GM18951 (cell line): ENCODE results near the gene LRP2.

Experiments
- POLR2A ChIP-seq: IDR thresholded peaks from 4 replicates; pipeline ENCODE4 v1.6.1; 2011; ENCODE audit warnings: mild to moderate bottlenecking; ENCODE audit not compliant: insufficient read length, insufficient read depth; ENCODE audit errors: extremely low read depth
- in situ Hi-C: fragments of 300-500 bp; cut with MboI; formaldehyde crosslinking; loops from one replicate; pipeline ENCODE4 v1.12.0; 2022; ENCODE audit warnings: low sequenced_read_pairs, mixed read lengths, inconsistent platforms; ENCODE audit not compliant: unreplicated experiment

The LRP2 gene

DNA sequence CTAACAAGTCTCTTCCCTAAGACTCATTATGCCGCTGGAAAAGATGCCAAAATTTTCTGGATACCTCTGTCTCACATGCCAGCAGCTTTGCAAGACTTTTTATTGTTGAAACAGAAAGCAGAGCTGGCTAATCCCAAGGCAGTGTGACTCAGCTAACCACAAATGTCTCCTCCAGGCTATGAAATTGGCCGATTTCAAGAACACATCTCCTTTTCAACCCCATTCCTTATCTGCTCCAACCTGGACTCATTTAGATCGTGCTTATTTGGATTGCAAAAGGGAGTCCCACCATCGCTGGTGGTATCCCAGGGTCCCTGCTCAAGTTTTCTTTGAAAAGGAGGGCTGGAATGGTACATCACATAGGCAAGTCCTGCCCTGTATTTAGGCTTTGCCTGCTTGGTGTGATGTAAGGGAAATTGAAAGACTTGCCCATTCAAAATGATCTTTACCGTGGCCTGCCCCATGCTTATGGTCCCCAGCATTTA is 266.7 kb downstream of the LRP2 start:
- TF ChIP-seq POLR2A = no peak
- in situ Hi-C loops = no loop called here

DNA sequence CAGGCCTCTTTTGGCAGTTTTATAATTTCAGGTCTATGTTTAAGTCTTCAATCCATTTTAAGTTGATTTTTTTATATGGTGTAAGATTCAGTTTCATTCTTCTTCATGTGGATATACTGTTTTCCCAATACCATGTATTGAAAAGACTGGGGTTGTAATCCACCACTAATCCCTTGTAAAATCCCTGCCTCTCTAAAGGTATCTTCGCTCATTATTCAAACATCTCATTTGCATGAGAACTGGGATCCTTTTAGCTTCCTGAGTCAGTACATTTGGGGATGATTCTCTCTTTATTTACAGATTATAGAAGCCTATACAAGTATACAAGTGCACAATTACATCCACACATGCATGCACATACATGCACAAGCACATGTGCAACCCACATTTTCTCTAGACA is 267.7 kb downstream of the LRP2 start:
- in situ Hi-C loops = no loop called here
- no peak for TF ChIP-seq POLR2A

DNA sequence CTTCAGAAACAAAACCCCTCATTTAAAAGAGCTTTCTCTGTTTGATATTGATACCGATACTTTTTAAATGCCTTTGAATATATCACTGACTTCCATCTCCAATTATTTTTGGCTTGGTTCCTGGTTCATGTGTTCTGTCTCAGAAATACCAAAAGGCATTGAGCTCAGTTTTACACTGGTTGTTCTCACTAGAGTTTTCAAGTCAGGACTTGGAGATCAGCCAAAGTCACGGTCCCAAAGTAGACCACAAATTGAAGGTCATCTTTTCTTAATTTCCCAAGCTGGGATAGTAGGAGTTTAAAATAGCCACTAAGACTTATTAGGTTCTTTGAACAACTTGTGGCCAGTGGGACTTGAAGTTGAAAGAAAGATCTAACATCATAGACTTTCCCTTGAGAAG is 268.8 kb downstream of the LRP2 start:
- TF ChIP-seq POLR2A = no peak
- in situ Hi-C loops = no loop called here

DNA sequence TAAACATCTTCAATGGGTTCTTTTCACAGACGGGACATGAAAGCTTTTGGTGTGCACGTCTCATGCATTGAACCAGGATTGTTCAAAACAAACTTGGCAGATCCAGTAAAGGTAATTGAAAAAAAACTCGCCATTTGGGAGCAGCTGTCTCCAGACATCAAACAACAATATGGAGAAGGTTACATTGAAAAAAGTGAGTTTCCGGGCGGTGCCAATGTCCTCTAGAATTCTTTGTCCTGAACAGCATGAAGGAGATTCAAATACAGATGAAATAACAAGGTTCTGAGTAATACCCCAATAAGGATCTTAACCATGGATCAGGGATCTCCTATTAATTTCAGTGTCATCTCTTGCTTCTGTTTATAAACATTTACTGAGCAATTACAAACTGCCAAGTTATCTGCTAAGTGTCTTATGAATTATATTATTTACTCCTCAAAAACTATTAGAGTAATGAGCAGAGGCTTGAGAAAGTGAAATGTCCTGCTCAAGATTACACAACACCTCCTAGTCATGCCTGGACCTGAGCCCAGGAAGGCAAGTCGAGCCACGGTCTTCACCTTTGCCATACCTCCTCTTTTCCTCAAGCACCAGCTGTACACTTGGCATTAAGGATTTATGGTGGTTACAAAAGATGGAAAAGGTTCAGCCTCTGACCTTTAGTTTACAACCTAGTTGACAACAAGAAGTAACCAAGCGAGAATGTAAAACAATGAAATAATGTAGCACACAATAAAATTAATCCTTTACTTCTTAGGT is 270.4 kb downstream of the LRP2 start:
- in situ Hi-C loops = no loop called here
- TF ChIP-seq POLR2A = no peak

DNA sequence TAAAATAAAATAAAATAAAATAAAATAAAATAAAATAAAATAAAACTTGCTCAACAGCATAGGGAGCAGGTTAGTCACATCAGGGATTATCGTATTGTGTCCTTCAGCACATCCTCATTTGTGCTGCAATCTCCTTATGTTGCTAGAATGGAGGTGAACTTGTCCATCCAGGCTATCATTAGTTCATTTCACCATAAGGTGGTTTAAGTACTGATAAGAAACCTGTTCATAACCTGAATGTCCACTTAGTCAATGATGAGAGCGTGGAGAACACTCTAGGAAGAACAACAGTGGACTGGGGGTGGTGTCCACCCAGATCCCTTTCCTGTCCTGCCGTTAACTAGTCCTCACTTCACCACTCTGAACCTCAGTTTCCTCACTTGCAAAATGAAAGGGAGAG is 271.1 kb downstream of the LRP2 start:
- in situ Hi-C loops = no loop called here
- no peak for TF ChIP-seq POLR2A

DNA sequence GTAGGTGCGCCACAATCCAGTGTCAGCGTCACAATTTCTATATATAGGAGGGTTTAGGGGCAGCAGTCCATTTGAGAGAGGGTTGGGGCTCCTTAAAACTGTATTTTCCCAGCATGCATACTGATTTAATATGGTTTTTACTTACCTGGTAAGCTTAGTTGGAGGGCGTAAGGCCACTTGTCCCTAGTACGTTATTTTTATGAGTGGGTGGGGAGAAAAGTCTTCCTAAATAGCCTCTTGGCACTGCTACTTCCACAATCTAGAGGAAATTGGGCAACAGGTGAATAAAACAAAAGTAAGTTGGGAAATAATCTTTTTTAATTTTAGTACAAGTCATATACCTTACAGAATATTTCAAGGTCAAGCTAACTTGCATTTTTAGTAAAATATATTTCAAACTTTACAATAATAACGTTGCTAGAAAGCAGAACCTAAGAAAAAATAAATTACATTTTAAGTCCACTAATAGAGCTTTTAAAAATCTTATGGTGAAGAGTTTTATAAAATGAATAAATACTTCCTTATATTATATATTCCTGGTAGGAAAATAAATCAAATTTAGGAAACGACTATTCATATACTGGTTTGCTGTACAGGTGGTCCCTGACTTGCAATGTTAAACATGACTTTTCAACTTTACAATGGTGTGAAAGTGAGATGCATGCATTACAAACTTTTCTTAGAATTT is 272.1 kb downstream of the LRP2 start:
- TF ChIP-seq POLR2A = no peak
- in situ Hi-C loops = no loop called here

DNA sequence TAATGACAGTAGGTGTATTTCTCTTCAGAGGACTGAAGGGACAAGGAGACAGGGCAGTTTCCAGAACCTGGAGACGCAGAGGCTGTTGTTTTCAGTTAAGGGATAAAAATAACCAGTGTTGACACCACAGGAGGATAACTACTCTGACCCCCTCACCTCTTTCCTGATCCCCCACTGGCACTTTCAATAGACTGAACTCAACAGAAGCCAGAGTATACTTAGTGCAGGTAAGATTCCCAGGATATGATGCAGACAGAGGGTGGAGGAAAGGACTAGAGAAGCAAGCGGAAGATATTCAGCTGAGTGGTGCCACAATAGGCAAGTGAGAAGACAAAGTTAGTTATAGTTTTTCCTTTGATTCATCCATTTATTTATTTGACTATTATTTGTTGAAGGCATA is 273.2 kb downstream of the LRP2 start:
- in situ Hi-C loops = no loop called here
- no peak for TF ChIP-seq POLR2A

DNA sequence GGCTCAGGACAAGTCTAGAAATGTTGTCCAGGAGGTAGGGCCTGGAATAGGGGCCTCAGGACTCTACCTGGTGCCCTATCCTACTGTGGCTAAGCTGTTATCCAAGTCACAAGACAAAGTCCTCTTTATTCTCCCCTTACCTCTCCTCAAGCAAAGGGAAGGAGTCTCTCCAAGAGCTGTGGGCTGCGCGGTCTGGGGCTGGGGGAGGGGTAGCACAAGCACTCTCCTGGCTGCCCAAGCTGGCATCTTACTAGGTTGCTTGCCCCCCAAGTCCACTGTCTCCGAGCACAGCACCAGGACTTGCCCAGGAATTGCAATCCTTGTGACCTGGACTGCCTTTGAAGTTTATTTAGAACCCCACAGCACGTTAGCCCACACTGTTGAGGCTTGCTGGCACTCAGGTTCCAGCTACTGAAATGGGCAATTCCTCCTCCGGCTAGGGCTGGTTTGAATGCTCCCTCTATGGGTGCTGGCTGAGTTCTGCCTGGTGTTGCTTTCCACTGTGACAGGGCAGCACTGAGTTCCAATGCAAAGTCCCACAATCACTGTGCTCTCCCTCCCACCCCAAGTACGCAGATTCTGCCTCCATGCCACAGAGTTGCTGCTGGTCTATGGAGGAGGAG is 274.5 kb downstream of the LRP2 start:
- no peak for TF ChIP-seq POLR2A
- in situ Hi-C loops = no loop called here

DNA sequence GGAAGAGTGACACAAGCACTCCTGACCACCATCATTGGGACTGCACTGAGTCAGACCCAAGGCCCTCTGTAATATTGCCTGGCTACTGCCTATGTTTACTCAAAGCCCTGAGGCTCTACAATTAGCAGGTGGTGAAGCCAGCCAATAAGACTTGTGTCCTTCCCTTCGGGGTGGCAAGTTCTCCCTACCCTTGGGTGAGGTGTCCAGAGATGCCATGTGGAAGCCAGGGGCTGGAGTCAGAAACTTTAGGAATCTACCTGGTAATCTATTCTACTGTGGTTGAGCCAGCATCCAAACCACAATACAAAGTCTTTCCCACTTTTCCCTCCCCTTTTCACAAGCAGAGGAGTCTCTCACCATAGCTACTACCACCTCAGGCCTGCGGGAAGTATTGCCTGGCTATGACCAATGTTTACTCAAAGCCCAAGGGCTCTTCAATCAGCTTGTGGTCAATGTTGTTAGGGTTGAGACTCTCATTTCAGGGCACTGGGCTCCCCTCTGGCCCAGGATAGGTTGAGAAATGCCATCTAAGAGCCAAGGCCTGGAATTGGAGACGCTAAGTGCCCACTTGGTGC is 275.4 kb downstream of the LRP2 start:
- in situ Hi-C loops = no loop called here
- TF ChIP-seq POLR2A = no peak

DNA sequence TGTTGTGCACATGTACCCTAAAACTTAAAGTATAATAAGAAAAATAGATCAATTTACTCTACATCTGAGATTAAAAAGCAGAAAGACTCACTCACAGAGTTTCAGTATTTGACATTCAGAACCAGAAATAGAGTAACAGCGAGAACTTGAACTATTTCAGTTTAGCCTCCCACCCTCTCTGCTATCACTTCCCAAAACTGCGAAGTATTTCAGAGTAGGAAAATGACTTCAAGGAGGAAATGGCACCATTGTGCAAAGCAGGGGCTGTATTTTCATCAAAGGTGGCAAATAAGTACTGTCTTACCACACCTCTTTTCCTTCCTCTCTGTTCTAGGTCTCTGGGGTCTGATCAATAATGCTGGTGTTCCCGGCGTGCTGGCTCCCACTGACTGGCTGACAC is 279.3 kb downstream of the LRP2 start:
- in situ Hi-C loops = no loop called here
- no peak for TF ChIP-seq POLR2A

DNA sequence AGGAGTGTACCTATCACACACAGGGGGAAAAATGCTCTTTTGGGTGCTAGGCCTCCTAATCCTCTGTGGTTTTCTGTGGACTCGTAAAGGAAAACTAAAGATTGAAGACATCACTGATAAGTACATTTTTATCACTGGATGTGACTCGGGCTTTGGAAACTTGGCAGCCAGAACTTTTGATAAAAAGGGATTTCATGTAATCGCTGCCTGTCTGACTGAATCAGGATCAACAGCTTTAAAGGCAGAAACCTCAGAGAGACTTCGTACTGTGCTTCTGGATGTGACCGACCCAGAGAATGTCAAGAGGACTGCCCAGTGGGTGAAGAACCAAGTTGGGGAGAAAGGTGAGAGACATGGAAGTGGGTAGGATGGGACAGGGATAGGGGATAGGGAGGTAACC is 280.8 kb downstream of the LRP2 start:
- in situ Hi-C loops = no loop called here
- TF ChIP-seq POLR2A = no peak

DNA sequence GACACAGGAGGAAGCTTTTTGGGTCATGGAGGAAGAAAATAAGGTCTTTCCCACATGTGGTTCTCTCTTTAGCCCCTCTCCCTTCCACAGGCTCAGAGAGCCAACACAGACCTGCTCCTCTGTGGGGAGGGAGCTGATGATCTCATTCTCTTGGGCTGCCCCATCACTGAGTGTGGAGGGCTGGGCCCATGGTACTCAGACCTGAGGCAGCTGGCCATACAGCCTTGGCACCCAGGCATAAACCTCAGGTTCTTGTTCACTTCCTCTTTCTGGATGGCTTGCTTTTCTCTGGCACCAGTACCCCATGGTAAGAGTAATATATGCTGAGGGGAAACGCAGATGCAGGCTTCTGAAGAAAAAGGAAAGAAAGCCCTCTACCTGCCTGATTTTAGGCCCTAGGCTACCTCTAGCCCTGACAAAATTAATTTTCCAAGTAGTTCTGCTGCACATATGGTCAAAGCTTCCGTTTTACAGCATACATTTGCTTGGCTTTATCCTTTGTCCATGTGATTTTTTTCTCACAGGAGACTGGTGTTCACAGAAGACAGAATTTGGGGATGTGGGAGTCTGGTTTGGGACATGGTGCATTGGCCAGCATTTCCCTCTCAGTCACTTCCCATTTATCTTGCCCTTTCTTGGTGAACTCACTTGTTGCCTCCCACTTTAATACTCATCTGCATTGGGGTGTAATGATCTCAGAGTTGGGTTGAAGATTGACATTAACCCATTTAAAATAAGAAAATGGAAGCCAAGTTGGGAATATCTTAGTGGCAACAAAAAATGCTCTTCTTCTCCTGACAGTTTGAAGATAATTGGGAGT is 281.9 kb downstream of the LRP2 start:
- TF ChIP-seq POLR2A = no peak
- in situ Hi-C loops = no loop called here

DNA sequence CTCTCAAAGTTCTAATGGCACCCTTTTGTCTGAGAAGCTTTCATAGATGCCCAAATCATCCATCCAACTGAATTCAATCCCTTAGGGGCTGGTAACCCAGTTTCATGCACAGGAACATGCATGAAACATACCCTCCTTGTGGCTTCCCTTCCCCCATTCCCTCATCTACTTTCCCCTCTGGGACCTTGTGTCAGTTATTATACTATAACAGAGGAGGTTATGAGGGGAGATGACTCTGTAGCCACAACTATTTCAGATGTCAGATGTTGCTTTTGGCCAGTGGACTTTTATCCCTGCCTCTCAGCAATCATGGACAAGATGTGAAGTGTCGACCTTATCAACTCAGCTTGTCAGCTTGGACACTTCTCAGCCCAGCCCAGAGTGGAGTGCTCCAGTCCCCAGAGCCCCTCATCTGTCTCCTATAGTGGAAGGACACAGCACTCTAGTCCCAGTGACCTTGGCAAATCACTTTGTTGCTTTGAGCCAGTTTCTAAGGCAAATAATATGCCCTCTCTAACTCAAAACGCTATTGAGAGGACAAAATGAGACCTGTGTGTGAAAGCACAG is 284.6 kb downstream of the LRP2 start:
- in situ Hi-C loops = no loop called here
- no peak for TF ChIP-seq POLR2A
